Measurements from ENCODE around the gene FZD7. TPM values are rescaled to one million over a fixed set of nuclear protein-coding genes. Genes with fewer than 3 reads are reported as not detected.

Gene FZD7
- total and polyA plus RNA-seq, 2 donors = 2.0 to 3.9 TPM

DNA sequence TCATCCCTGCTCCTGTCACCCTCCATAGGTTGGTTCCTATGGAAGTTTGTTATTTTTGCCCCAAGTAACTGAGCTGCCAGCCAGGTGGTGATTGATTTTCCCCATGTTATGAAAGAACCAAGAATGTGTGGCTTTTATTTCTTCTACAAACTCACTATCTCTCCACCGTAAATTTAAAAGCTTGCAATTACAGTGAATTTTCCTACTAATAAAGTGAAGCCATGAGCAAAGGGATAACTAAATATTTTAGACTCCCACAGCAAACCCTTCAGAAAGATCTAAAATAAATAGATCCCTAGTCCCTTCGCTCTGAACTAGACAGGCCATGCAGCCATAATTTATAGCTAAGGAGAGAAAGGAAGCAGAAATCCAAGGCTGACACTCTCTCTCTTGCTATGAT is 33.2 kb downstream of the FZD7 start:
- Histone ChIP-seq H3K36me3 (ENCODE audit: control insufficient read depth in 2 of 2, insufficient read depth in 2 of 2, low read length in 1 of 2) (no peaks in the 10 kb centered on the region), H3K4me3 (ENCODE audit: low read length in 2 of 2) (no peak overlapping the region)
- WGBS = 93% methylated on average over 2 of the region's 2 CpGs

DNA sequence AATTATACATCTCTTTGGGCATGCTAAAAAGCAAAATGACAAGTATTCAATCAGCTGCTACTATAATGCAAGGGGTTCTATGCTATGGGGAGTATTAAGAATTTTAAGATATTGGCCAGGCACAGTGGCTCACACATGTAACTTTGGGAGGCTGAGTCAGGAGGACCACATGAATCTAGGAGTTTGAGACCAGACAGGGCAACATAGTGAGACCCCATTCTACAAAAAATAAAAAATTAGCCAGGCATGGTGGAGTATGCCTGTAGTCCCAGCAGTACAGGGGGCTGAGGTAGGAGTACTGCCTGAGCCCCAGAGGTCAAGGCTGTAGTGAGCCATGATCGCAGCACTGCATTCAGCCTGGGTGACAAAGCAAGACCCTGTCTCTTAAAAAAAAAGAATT is 33.9 kb downstream of the FZD7 start:
- Histone ChIP-seq H3K4me3 (ENCODE audit: low read length in 2 of 2) (no peak overlapping the region), H3K27me3 (ENCODE audit: control insufficient read depth in 2 of 2, insufficient read depth in 1 of 2, low read length in 1 of 2) (no peaks in the 10 kb centered on the region), H3K9me3 (ENCODE audit: control insufficient read depth in 2 of 2, insufficient read depth in 1 of 2, low read length in 1 of 2) (no peaks in the 10 kb centered on the region), H3K4me1 (ENCODE audit: control insufficient read depth in 2 of 2, insufficient read depth in 2 of 2, low read length in 2 of 2) (no peaks in the 10 kb centered on the region), H3K27ac (ENCODE audit: low read depth in 1 of 2, low read length in 1 of 2) (no peak overlapping the region), H3K36me3 (ENCODE audit: control insufficient read depth in 2 of 2, insufficient read depth in 2 of 2, low read length in 1 of 2) (no peaks in the 10 kb centered on the region)
- WGBS = 100% methylated on average over 1 of the region's 1 CpG
- no peak for DNase-seq (ENCODE audit: low read depth in 6 of 9, low spot score in 9 of 9)

More for the DNA sequence above, 33.2 kb downstream of the FZD7 start:
- Histone ChIP-seq H3K27me3 (ENCODE audit: control insufficient read depth in 2 of 2, insufficient read depth in 1 of 2, low read length in 1 of 2) (no peaks in the 10 kb centered on the region), H3K9me3 (ENCODE audit: control insufficient read depth in 2 of 2, insufficient read depth in 1 of 2, low read length in 1 of 2) (no peaks in the 10 kb centered on the region), H3K4me1 (ENCODE audit: control insufficient read depth in 2 of 2, insufficient read depth in 2 of 2, low read length in 2 of 2) (no peaks in the 10 kb centered on the region), H3K27ac (ENCODE audit: low read depth in 1 of 2, low read length in 1 of 2) (no peak overlapping the region)
- no peak for DNase-seq (ENCODE audit: low read depth in 6 of 9, low spot score in 9 of 9)

DNA sequence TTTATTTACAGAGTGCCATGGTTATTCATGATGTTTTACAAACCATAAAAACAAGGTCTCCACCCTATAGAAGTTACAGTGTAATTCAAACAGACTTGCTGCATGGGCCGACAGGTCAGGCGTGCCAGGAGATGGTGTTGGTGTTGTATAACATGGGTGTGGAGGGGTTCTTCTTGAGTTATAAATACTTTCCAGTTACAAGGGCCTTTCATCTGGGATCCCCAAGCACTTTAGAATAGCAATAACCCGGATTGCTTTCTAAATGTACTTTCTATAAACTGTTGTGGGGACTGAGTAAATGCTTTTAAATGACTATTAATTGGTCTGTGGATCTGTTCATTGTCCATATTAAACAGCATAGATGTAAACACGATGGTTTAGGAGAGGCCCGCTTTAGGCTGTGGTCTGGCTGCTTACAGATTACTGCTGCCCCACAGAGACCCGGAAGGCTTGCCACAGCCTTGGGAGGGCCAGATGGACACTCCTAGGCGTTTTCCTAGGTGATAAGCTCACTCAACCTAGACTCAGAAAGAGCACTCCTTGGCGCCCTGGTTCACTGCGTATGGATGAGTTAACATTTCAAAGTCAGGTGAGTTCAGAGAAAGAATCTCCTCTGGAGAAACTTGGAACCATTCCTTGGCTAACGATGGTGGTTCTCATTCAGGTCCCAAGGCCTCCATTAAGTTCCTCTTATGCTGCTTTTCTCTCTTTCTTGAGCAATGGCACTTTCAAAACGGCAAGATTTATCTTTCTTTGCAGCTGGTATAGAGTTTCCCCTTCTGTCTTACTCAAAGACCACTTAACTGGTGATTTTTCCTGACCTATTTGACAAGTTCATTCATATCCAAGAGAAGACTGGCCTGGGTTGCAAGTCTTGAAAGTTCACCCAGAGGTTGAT is 35.8 kb downstream of the FZD7 start:
- Histone ChIP-seq H3K27me3 (ENCODE audit: control insufficient read depth in 2 of 2, insufficient read depth in 1 of 2, low read length in 1 of 2) (no peaks in the 10 kb centered on the region), H3K9me3 (ENCODE audit: control insufficient read depth in 2 of 2, insufficient read depth in 1 of 2, low read length in 1 of 2) (no peaks in the 10 kb centered on the region), H3K36me3 (ENCODE audit: control insufficient read depth in 2 of 2, insufficient read depth in 2 of 2, low read length in 1 of 2) (no peaks in the 10 kb centered on the region), H3K4me1 (ENCODE audit: control insufficient read depth in 2 of 2, insufficient read depth in 2 of 2, low read length in 2 of 2) (no peaks in the 10 kb centered on the region), H3K4me3 (ENCODE audit: low read length in 2 of 2) (no peak overlapping the region), H3K27ac (ENCODE audit: low read depth in 1 of 2, low read length in 1 of 2) (no peak overlapping the region)
- WGBS = 78% methylated on average over 11 of the region's 11 CpGs
- no peak for DNase-seq (ENCODE audit: low read depth in 6 of 9, low spot score in 9 of 9)

DNA sequence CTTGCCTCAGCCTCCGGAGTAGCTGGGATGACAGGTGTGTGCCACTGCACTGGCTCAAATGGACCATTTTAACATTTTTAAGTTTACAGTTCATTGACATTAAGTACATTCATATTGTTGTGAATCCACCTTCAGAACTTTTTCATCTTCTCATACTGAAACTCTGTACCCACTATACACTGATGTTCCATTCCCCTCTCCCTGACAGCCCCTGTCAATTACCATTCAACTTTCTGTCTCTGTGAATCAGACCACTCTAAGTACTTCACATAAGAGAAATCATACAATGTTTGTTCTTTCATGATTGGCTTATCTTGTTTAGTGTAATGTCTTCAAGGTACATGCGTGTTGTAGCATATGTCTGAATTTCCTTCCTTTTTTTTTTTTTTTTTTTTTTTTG is 37.5 kb downstream of the FZD7 start:
- Histone ChIP-seq H3K4me1 (ENCODE audit: control insufficient read depth in 2 of 2, insufficient read depth in 2 of 2, low read length in 2 of 2) (no peaks in the 10 kb centered on the region), H3K9me3 (ENCODE audit: control insufficient read depth in 2 of 2, insufficient read depth in 1 of 2, low read length in 1 of 2) (no peaks in the 10 kb centered on the region), H3K4me3 (ENCODE audit: low read length in 2 of 2) (no peak overlapping the region), H3K36me3 (ENCODE audit: control insufficient read depth in 2 of 2, insufficient read depth in 2 of 2, low read length in 1 of 2) (no peaks in the 10 kb centered on the region), H3K27ac (ENCODE audit: low read depth in 1 of 2, low read length in 1 of 2) (no peak overlapping the region), H3K27me3 (ENCODE audit: control insufficient read depth in 2 of 2, insufficient read depth in 1 of 2, low read length in 1 of 2) (no peaks in the 10 kb centered on the region)
- no peak for DNase-seq (ENCODE audit: low read depth in 6 of 9, low spot score in 9 of 9)
- WGBS = 97% methylated on average over 2 of the region's 2 CpGs

DNA sequence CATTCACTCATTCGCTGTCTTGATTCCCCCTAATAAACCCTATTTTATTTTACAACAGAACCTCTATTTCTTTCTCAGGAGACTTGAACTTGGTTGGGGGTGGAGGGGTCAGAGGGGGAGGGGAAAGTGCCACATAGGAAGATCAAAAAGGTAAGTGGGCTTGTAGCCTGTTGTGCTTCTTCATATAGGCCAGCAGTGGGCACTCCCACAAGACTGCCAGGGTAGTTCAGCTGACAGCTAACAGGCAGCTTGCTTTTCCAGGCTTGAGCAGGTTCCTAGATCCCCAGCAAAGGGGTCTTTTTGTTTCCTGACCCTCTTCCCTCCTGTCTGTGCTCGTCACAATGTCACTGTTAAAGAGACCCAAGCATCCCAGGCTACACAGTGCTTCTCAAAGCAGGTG is 38.6 kb downstream of the FZD7 start:
- no peak overlapping the region for H3K27ac ChIP-seq (ENCODE audit: low read depth in 1 of 2, low read length in 1 of 2)
- H3K27me3 ChIP-seq (ENCODE audit: control insufficient read depth in 2 of 2, insufficient read depth in 1 of 2, low read length in 1 of 2) = peaks cover 0 to 2% of the 10 kb centered on the region in 2 donors
- no peaks in the 10 kb centered on the region for H3K36me3 ChIP-seq (ENCODE audit: control insufficient read depth in 2 of 2, insufficient read depth in 2 of 2, low read length in 1 of 2)
- no peak for DNase-seq (ENCODE audit: low read depth in 6 of 9, low spot score in 9 of 9)
- H3K4me3 ChIP-seq (ENCODE audit: low read length in 2 of 2) = no peak overlapping the region
- no peaks in the 10 kb centered on the region for H3K9me3 ChIP-seq (ENCODE audit: control insufficient read depth in 2 of 2, insufficient read depth in 1 of 2, low read length in 1 of 2)
- WGBS = 93% methylated on average over 2 of the region's 2 CpGs
- H3K4me1 ChIP-seq (ENCODE audit: control insufficient read depth in 2 of 2, insufficient read depth in 2 of 2, low read length in 2 of 2) = no peaks in the 10 kb centered on the region

DNA sequence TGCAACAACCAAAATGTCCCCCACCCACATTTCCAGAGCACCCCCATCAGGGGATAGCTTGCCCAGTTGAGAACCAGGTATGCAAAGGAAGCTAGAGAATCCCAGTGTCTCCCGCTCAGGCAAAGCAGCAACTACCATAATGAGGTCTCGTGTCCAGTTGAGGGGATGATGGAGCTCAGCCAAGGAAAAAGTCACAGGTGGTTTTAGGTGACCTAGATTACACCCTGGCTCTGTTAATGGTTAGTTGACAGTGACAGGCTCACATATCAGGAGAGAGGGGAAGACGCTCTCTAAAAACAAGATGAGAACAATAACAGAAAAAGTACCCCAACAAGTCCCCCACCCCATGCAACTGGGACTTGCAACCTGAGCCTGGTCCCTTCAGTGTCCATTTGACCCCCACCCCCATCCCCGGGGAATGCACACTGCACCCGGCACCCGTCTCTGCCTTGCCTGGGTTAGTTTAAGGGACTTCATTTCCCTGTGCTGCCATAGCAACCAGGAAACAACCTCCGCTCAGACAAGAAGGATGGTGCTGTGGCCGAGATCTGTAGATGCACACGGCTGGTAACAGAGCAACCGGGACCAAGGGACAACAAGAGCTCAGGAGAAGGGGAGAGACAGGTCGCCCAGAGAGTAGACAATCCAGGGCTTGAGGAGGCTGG is 39.2 kb downstream of the FZD7 start, which contains the start of gene KIAA2012:
KIAA2012 (plus strand) TSS at position 519 of the 665 bp plus-strand sequence. CDS start 373 bp downstream, outside the sequence.
- Histone ChIP-seq H3K36me3 (ENCODE audit: control insufficient read depth in 2 of 2, insufficient read depth in 2 of 2, low read length in 1 of 2) (no peaks in the 10 kb centered on the region), H3K27me3 (ENCODE audit: control insufficient read depth in 2 of 2, insufficient read depth in 1 of 2, low read length in 1 of 2) (peaks cover 0 to 2% of the 10 kb centered on the region in 2 donors), H3K9me3 (ENCODE audit: control insufficient read depth in 2 of 2, insufficient read depth in 1 of 2, low read length in 1 of 2) (no peaks in the 10 kb centered on the region), H3K4me1 (ENCODE audit: control insufficient read depth in 2 of 2, insufficient read depth in 2 of 2, low read length in 2 of 2) (no peaks in the 10 kb centered on the region), H3K4me3 (ENCODE audit: low read length in 2 of 2) (no peak within 1 kb of the TSS), H3K27ac (ENCODE audit: low read depth in 1 of 2, low read length in 1 of 2) (no peak within 1 kb of the TSS)
- WGBS = 94% methylated on average over 11 of the region's 11 CpGs
- no peak for DNase-seq (ENCODE audit: low read depth in 6 of 9, low spot score in 9 of 9)

DNA sequence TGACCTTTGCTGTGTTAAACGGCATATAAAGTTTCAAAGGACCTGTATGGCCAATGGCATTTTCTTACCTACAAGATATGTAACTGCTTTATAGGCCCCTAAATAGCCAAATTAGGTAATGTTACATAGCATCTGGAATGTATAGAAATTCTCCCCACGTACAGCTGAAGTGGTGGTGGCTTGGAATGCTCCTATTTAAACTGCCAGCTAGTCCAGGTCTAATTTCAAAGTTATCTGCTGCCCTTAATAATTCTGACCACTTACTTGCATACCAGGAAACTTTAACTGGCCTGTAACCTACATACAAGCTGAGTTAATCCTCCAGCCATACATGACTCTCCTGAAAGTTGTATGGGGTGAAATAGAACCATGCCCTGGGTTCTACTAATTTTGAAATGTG is 40.7 kb downstream of the FZD7 start:
- Histone ChIP-seq H3K9me3 (ENCODE audit: control insufficient read depth in 2 of 2, insufficient read depth in 1 of 2, low read length in 1 of 2) (no peaks in the 10 kb centered on the region), H3K4me3 (ENCODE audit: low read length in 2 of 2) (no peak overlapping the region), H3K4me1 (ENCODE audit: control insufficient read depth in 2 of 2, insufficient read depth in 2 of 2, low read length in 2 of 2) (no peaks in the 10 kb centered on the region), H3K27me3 (ENCODE audit: control insufficient read depth in 2 of 2, insufficient read depth in 1 of 2, low read length in 1 of 2) (peaks cover 0 to 2% of the 10 kb centered on the region in 2 donors), H3K27ac (ENCODE audit: low read depth in 1 of 2, low read length in 1 of 2) (no peak overlapping the region), H3K36me3 (ENCODE audit: control insufficient read depth in 2 of 2, insufficient read depth in 2 of 2, low read length in 1 of 2) (no peaks in the 10 kb centered on the region)
- DNase-seq (ENCODE audit: low read depth in 6 of 9, low spot score in 9 of 9) = no peak
- WGBS = 94% methylated on average over 2 of the region's 2 CpGs

DNA sequence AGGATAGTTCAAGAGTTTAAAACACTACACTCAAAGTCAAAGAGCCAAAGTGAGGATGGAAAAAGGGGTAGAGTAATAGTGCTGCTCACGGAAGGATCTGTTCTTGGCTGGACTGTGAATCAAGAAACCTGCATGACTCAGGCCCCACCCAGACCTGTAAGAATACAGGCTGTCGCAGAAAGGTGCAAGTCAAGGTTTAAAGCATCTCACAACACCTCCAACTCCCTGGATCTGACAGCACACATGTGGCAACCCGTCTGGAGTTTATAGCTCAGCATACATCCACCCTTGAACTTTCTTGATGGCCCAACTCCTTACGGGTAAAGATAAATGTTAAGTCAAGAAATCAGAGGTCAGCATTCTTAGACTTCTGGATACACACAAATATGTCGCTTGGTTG is 45.7 kb downstream of the FZD7 start:
- H3K4me3 ChIP-seq (ENCODE audit: low read length in 2 of 2) = no peak overlapping the region
- WGBS = 95% methylated on average over 5 of the region's 5 CpGs
- H3K27ac ChIP-seq (ENCODE audit: low read depth in 1 of 2, low read length in 1 of 2) = no peak overlapping the region
- DNase-seq (ENCODE audit: low read depth in 6 of 9, low spot score in 9 of 9) = no peak
- no peaks in the 10 kb centered on the region for H3K36me3 ChIP-seq (ENCODE audit: control insufficient read depth in 2 of 2, insufficient read depth in 2 of 2, low read length in 1 of 2)
- peaks cover 0 to 2% of the 10 kb centered on the region in 2 donors for H3K4me1 ChIP-seq (ENCODE audit: control insufficient read depth in 2 of 2, insufficient read depth in 2 of 2, low read length in 2 of 2)
- H3K27me3 ChIP-seq (ENCODE audit: control insufficient read depth in 2 of 2, insufficient read depth in 1 of 2, low read length in 1 of 2) = peaks cover 0 to 2% of the 10 kb centered on the region in 2 donors
- H3K9me3 ChIP-seq (ENCODE audit: control insufficient read depth in 2 of 2, insufficient read depth in 1 of 2, low read length in 1 of 2) = no peaks in the 10 kb centered on the region

DNA sequence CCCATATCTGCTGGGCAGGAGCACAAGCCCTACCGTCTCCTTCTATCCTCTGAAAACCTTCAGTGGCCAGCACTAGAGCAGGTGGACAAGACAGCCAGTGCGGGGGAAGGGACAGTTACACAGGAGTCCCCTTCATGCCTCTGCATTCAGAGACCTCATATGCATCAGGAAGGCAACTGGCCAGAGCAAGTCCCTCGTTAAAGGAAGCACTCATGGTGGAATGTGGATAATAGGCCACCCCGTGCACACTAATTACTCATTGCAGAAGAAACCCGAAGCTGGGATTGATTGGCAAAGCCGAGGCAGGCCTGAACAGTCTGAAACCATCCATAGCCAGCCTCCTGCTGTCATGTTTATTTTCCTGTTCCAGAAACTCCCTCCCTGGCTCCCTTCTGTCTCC is 50.6 kb downstream of the FZD7 start:
- H3K4me3 ChIP-seq (ENCODE audit: low read length in 2 of 2) = no peak overlapping the region
- no peak for DNase-seq (ENCODE audit: low read depth in 6 of 9, low spot score in 9 of 9)
- no peaks in the 10 kb centered on the region for H3K36me3 ChIP-seq (ENCODE audit: control insufficient read depth in 2 of 2, insufficient read depth in 2 of 2, low read length in 1 of 2)
- no peak overlapping the region for H3K27ac ChIP-seq (ENCODE audit: low read depth in 1 of 2, low read length in 1 of 2)
- no peaks in the 10 kb centered on the region for H3K9me3 ChIP-seq (ENCODE audit: control insufficient read depth in 2 of 2, insufficient read depth in 1 of 2, low read length in 1 of 2)
- H3K4me1 ChIP-seq (ENCODE audit: control insufficient read depth in 2 of 2, insufficient read depth in 2 of 2, low read length in 2 of 2) = peaks cover 0 to 3% of the 10 kb centered on the region in 2 donors
- H3K27me3 ChIP-seq (ENCODE audit: control insufficient read depth in 2 of 2, insufficient read depth in 1 of 2, low read length in 1 of 2) = no peaks in the 10 kb centered on the region
- WGBS = 92% methylated on average over 6 of the region's 6 CpGs
